Measurements from ENCODE around the gene PCDH8. TPM values are rescaled to one million over a fixed set of nuclear protein-coding genes. Genes with fewer than 3 reads are reported as not detected.
A peak's percentile ranks its signal among the peaks of the same experiment; 100 is the strongest.

Gene PCDH8
- total RNA-seq, 1 experiment from 2014 or later = 2.1 TPM

GRCh38 chr13:52846567-52847321, 1.7 kb downstream of the PCDH8 start:
- Histone ChIP-seq H4K91ac (ENCODE audit: insufficient read length, low read depth, low read length) (no peak overlapping the region), H4K20me1 (ENCODE audit: control insufficient read depth, insufficient read depth, insufficient read length) (peaks cover 3% of the 10 kb centered on the region), H2BK120ac (ENCODE audit: low read depth, low read length, poor library complexity, severe bottlenecking) (no peak overlapping the region), H2AFZ (ENCODE audit: low read length) (no peak overlapping the region), H4K5ac (ENCODE audit: insufficient read length, low read depth, low read length) (no peak overlapping the region), H3K23me2 (ENCODE audit: insufficient read length, low read depth, low read length, poor library complexity, severe bottlenecking) (peaks cover 33% of the 10 kb centered on the region), H2AK5ac (ENCODE audit: insufficient read length, low read length) (no peak overlapping the region), H2BK15ac (ENCODE audit: low read depth, low read length) (no peak overlapping the region), H3K27me3 (ENCODE audit: insufficient read depth, low read length) (peaks cover 39% of the 10 kb centered on the region), H3K9ac (ENCODE audit: extremely low read depth, insufficient read length, low read length) (no peak overlapping the region), H3K4me2 (ENCODE audit: insufficient read depth, insufficient read length, low read length) (no peak overlapping the region), H3K4ac (ENCODE audit: low read depth, low read length) (no peak overlapping the region), H3K56ac (ENCODE audit: insufficient read length, low read depth, low read length) (no peak overlapping the region), H3K9me3 (ENCODE audit: control insufficient read depth, low read depth, low read length) (no peaks in the 10 kb centered on the region), H2BK20ac (ENCODE audit: low read depth, low read length, poor library complexity, severe bottlenecking) (no peak overlapping the region), H3K14ac (ENCODE audit: insufficient read depth, low read length) (no peak overlapping the region), H2BK5ac (ENCODE audit: insufficient read length, low read length) (no peak overlapping the region), H3K23ac (ENCODE audit: insufficient read length, low read depth, low read length) (no peak overlapping the region), H3T11ph (ENCODE audit: low read length) (no peak overlapping the region), H3K18ac (ENCODE audit: insufficient read length, low read depth, low read length) (no peak overlapping the region), H3K4me1 (ENCODE audit: insufficient read depth, low read length) (peaks cover 5% of the 10 kb centered on the region; the same call in 1 of the 2 replicates), H4K8ac (replicated peaks; ENCODE audit: insufficient read length, low read depth, low read length) (no peak overlapping the region), H3K27ac (ENCODE audit: insufficient read length, low read depth, low read length) (no peak overlapping the region), H3K79me1 (ENCODE audit: insufficient read depth, low read depth, low read length, poor library complexity, severe bottlenecking) (no peaks in the 10 kb centered on the region), H3K79me2 (ENCODE audit: insufficient read depth, low read length) (no peaks in the 10 kb centered on the region), H2BK12ac (ENCODE audit: insufficient read length, low read depth, low read length) (no peak overlapping the region)
- peak overlapping the region; percentile 40 to 64 for H3K4me3 Mint-ChIP-seq
- DNase-seq = peak; percentile 90
- H3K27ac Mint-ChIP-seq = no peak overlapping the region
- H3K4me1 Mint-ChIP-seq = peaks cover 24 to 33% of the 10 kb centered on the region in 2 experiments
- TF ChIP-seq CTCF (conservative IDR thresholded peaks at IDR 0.05) = peak; percentile 76
- peaks cover 3 to 13% (median 9%) of the 10 kb centered on the region in 3 experiments; a peak in 6 of 7 replicates for H3K36me3 Mint-ChIP-seq (ENCODE audit: insufficient read depth in 1 of 3, low read depth in 3 of 3)
- WGBS (ENCODE audit: extremely low coverage, insufficient read length, low lambda C conversion rate) = no CpG with 5 or more reads among the region's 100 CpGs
- peaks cover 2 to 5% of the 10 kb centered on the region in 2 experiments; a peak in 4 of 5 replicates for H3K9me3 Mint-ChIP-seq
- H3K27me3 Mint-ChIP-seq (ENCODE audit: low read depth) = peaks cover 71% of the 10 kb centered on the region
